Panc1 (cell line): ENCODE results near the gene NPLOC4. TPM values are rescaled to one million over a fixed set of nuclear protein-coding genes. Genes with fewer than 3 reads are reported as not detected.

Source experiments
- ATAC-seq: fragments of 200-7000 bp; cut with Tn5 transposase; 2 replicates; pipeline ENCODE4 v1.9.1; 2020; ENCODE audit warnings: mild to moderate bottlenecking, moderate library complexity
- BruUV-seq: library from RNA; stranded (reverse); fragments of 400-500 nt; replicated peaks from 2 replicates; lab custom pipeline; 2021; lab: Mats Ljungman, UMichigan
- CTCF ChIA-PET: fragments of 300-600 bp; sonication (Branson Sonifier 250); formaldehyde crosslinking; loops from one replicate; lab custom pipeline; 2022; ENCODE audit warnings: antibody characterized with exemption; lab: Charles Lee
- POLR2A ChIA-PET: fragments of 300-600 bp; sonication (Branson Sonifier 250); formaldehyde crosslinking; loops from one replicate; lab custom pipeline; 2022; ENCODE audit warnings: antibody characterized with exemption; lab: Charles Lee
- DNase-seq: peaks from one replicate; pipeline ENCODE4 v3.0.0-alpha.2; 2010; ENCODE audit warnings: low read depth, low spot score
- H3K27ac ChIP-seq: 2 replicates; pipeline ENCODE4 v1.5.1; 2011; ENCODE audit warnings: mild to moderate bottlenecking, low read length, inconsistent platforms
- H3K27me3 ChIP-seq: fragments of 200-500 bp; sonication (Bioruptor generic); 2 replicates; pipeline ENCODE4 v1.6.0; 2014; ENCODE audit warnings: low read length, inconsistent platforms; ENCODE audit not compliant: control insufficient read depth, insufficient read depth
- H3K36me3 ChIP-seq: fragments of 200-500 bp; sonication (Bioruptor generic); 2 replicates; pipeline ENCODE4 v1.5.1; 2014; ENCODE audit warnings: inconsistent platforms, mild to moderate bottlenecking, low read length, moderate library complexity; ENCODE audit not compliant: control insufficient read depth, insufficient read depth
- H3K4me1 ChIP-seq: 2 replicates; pipeline ENCODE4 v1.5.1; 2011; ENCODE audit warnings: inconsistent platforms, mild to moderate bottlenecking, low read length, moderate library complexity; ENCODE audit not compliant: control insufficient read depth, insufficient read depth
- H3K4me3 ChIP-seq, 2 experiments: 2 replicates each; pipeline ENCODE4 v1.5.1; 2011 to 2012; ENCODE audit warnings: low read depth in 2 of 2, low read length in 2 of 2, mild to moderate bottlenecking in 2 of 2, inconsistent platforms in 1 of 2, moderate library complexity in 1 of 2
- H3K9me3 ChIP-seq: fragments of 200-500 bp; sonication (Bioruptor generic); 2 replicates; pipeline ENCODE4 v1.5.1; 2014; ENCODE audit warnings: low read depth, mild to moderate bottlenecking, inconsistent platforms, low read length, moderate library complexity; ENCODE audit not compliant: control insufficient read depth, insufficient read depth
- POLR2AphosphoS5 ChIP-seq: IDR thresholded peaks from 2 replicates; pipeline ENCODE4 v1.6.1; 2012; ENCODE audit warnings: mild to moderate bottlenecking, low read depth, low read length, moderate library complexity
- SIN3A ChIP-seq: IDR thresholded peaks from 2 replicates; pipeline ENCODE4 v1.6.1; 2012; ENCODE audit warnings: low read depth, mild to moderate bottlenecking, low read length, moderate library complexity, borderline replicate concordance; ENCODE audit not compliant: insufficient read depth
- TCF7L2 ChIP-seq: IDR thresholded peaks from 2 replicates; pipeline ENCODE4 v1.6.1; 2011; ENCODE audit warnings: mild to moderate bottlenecking, low read depth, low read length, inconsistent platforms
- in situ Hi-C: cut with HindIII; loops from 2 replicates; pipeline ENCODE4 v1.10.0; 2016; ENCODE audit warnings: low sequenced_read_pairs, low pct_unique_long_range_greater_than_20kb
- intact Hi-C: fragments of 100-400 bp; cut with micrococcal nuclease; formaldehyde crosslinking; loops from one replicate; pipeline ENCODE4 v1.10.0; 2022; ENCODE audit not compliant: unreplicated experiment
- total RNA-seq: library from RNA; stranded (reverse); gene quantifications from one replicate; pipeline ENCODE4 v1.2.1, GENCODE V29; 2021; ENCODE audit not compliant: unreplicated experiment
- TF ChIP-seq, protein P1 (sequence below), 2 experiments: IDR thresholded peaks; 2 replicates each; pipeline ENCODE4 v1.6.1; 2011 to 2012; ENCODE audit warnings: low read depth in 2 of 2, control low read depth in 1 of 2, low read length in 1 of 2, mild to moderate bottlenecking in 1 of 2, moderate library complexity in 1 of 2; ENCODE audit not compliant: insufficient read depth in 1 of 2
- TF ChIP-seq, protein P2 (sequence below): fragments of 450-650 bp; IDR thresholded peaks from 2 replicates; pipeline ENCODE4 v1.5.1; 2017; ENCODE audit warnings: mild to moderate bottlenecking

The NPLOC4 gene
- total RNA-seq, 1 experiment from 2014 or later = 246 TPM

DNA sequence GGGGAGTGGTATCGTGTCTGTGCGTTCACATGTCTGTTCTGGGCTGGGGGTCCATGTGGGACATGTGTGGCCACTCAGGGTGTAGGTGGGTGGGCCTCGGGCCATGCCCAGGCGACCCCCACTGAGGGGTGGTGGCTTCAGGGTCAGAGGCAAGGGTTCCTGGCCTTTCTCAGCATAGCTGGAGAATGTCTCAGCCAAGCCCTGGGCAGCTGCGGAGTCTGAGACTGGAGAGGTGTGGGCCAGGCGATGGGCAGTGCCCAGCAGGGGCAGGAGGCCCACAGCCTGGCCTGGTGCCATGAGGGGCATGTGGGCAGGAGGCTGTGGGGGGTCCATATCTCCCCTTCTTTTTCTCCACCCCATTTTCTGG is 107.5 kb downstream of the NPLOC4 start:
- TF ChIP-seq TCF7L2 (peak; percentile 2; the same call in 1 of the 2 replicates), POLR2AphosphoS5 (peak; percentile 86), SIN3A (peak; percentile 86)
- TF ChIP-seq, protein P1, sequence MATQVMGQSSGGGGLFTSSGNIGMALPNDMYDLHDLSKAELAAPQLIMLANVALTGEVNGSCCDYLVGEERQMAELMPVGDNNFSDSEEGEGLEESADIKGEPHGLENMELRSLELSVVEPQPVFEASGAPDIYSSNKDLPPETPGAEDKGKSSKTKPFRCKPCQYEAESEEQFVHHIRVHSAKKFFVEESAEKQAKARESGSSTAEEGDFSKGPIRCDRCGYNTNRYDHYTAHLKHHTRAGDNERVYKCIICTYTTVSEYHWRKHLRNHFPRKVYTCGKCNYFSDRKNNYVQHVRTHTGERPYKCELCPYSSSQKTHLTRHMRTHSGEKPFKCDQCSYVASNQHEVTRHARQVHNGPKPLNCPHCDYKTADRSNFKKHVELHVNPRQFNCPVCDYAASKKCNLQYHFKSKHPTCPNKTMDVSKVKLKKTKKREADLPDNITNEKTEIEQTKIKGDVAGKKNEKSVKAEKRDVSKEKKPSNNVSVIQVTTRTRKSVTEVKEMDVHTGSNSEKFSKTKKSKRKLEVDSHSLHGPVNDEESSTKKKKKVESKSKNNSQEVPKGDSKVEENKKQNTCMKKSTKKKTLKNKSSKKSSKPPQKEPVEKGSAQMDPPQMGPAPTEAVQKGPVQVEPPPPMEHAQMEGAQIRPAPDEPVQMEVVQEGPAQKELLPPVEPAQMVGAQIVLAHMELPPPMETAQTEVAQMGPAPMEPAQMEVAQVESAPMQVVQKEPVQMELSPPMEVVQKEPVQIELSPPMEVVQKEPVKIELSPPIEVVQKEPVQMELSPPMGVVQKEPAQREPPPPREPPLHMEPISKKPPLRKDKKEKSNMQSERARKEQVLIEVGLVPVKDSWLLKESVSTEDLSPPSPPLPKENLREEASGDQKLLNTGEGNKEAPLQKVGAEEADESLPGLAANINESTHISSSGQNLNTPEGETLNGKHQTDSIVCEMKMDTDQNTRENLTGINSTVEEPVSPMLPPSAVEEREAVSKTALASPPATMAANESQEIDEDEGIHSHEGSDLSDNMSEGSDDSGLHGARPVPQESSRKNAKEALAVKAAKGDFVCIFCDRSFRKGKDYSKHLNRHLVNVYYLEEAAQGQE (IDR thresholded peaks at IDR 0.05; ENCODE audit: insufficient read depth in 1 of 2, low read depth in 2 of 2, low read length in 1 of 2) = no peak

DNA sequence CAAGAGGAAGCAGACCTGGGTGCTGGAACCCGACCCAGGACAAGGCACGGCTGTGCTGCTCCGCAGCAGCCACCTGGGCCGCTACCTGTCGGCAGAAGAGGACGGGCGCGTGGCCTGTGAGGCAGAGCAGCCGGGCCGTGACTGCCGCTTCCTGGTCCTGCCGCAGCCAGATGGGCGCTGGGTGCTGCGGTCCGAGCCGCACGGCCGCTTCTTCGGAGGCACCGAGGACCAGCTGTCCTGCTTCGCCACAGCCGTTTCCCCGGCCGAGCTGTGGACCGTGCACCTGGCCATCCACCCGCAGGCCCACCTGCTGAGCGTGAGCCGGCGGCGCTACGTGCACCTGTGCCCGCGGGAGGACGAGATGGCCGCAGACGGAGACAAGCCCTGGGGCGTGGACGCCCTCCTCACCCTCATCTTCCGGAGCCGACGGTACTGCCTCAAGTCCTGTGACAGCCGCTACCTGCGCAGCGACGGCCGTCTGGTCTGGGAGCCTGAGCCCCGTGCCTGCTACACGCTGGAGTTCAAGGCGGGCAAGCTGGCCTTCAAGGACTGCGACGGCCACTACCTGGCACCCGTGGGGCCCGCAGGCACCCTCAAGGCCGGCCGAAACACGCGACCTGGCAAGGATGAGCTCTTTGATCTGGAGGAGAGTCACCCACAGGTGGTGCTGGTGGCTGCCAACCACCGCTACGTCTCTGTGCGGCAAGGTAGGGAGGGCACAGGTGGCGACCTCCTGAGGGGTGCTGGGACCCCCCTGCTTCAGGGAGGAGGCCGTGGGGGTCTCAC is 108.1 kb downstream of the NPLOC4 start:
- DNase-seq (no peak), ATAC-seq (no peak)
- Histone ChIP-seq H3K9me3 (no peaks in the 10 kb centered on the region), H3K4me3 (no peak overlapping the region), H3K27ac (no peak overlapping the region), H3K4me1 (peaks cover 11% of the 10 kb centered on the region), H3K36me3 (no peaks in the 10 kb centered on the region), H3K27me3 (no peaks in the 10 kb centered on the region)
- BruUV-seq = no TSS peak
- intact Hi-C loops = no loop called here
- in situ Hi-C loops = no loop called here
- ChIA-PET POLR2A (interaction anchor here (1.2 kb wide), 1 partner anchor 10 kb away, joined by 8 read pairs; no protein-coding TSS in a partner anchor), CTCF (interaction anchor here (0.5 kb wide), 1 partner anchor 51 kb away, joined by 4 read pairs; no protein-coding TSS in a partner anchor)
- TF ChIP-seq POLR2AphosphoS5 (peak; percentile 93; the same call in 1 of the 2 replicates), SIN3A (peak; percentile 46; the same call in 1 of the 2 replicates), TCF7L2 (peak; percentile 56; the same call in 1 of the 2 replicates)
- TF ChIP-seq, protein P1 (IDR thresholded peaks at IDR 0.05; ENCODE audit: insufficient read depth in 1 of 2, low read depth in 2 of 2, low read length in 1 of 2) = no peak
- TF ChIP-seq, protein P2, sequence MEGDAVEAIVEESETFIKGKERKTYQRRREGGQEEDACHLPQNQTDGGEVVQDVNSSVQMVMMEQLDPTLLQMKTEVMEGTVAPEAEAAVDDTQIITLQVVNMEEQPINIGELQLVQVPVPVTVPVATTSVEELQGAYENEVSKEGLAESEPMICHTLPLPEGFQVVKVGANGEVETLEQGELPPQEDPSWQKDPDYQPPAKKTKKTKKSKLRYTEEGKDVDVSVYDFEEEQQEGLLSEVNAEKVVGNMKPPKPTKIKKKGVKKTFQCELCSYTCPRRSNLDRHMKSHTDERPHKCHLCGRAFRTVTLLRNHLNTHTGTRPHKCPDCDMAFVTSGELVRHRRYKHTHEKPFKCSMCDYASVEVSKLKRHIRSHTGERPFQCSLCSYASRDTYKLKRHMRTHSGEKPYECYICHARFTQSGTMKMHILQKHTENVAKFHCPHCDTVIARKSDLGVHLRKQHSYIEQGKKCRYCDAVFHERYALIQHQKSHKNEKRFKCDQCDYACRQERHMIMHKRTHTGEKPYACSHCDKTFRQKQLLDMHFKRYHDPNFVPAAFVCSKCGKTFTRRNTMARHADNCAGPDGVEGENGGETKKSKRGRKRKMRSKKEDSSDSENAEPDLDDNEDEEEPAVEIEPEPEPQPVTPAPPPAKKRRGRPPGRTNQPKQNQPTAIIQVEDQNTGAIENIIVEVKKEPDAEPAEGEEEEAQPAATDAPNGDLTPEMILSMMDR = no peak

More for the DNA sequence above, 107.5 kb downstream of the NPLOC4 start:
- H3K27ac ChIP-seq = no peak overlapping the region
- H3K36me3 ChIP-seq = no peaks in the 10 kb centered on the region
- ATAC-seq (no peak), DNase-seq (no peak)
- no peak overlapping the region for H3K4me3 ChIP-seq
- no peaks in the 10 kb centered on the region for H3K9me3 ChIP-seq
- no TSS peak for BruUV-seq
- H3K27me3 ChIP-seq = no peaks in the 10 kb centered on the region
- ChIA-PET POLR2A (no interaction called here), CTCF (no interaction called here)
- in situ Hi-C loops = no loop called here
- peaks cover 11% of the 10 kb centered on the region for H3K4me1 ChIP-seq
- intact Hi-C loops = no loop called here
